22Rv1 (cell line): ENCODE measurements around the gene SORCS2.
"Not testable (repeated sequence)": the region's sequence is repeated elsewhere in the genome, so short reads cannot be mapped to it uniquely, and the experiment has no call there.

Experiments
- H3K27ac ChIP-seq: fragments of 450-650 bp; 2 replicates; pipeline ENCODE4 v1.5.1; 2017
- CTCF ChIP-seq: fragments of 450-650 bp; IDR thresholded peaks from 2 replicates; pipeline ENCODE4 v1.5.1; 2017; ENCODE audit warnings: mild to moderate bottlenecking
- ZFX ChIP-seq: fragments of 450-650 bp; IDR thresholded peaks from 2 replicates; pipeline ENCODE4 v1.6.1; 2017; ENCODE audit warnings: antibody characterized with exemption, borderline replicate concordance

The SORCS2 gene

GRCh38 chr4:7572894-7573293 lies 380.6 kb downstream of the SORCS2 start:
- TF ChIP-seq CTCF (no peak), ZFX (no peak)
- H3K27ac ChIP-seq, result no peak overlapping the region

DNA sequence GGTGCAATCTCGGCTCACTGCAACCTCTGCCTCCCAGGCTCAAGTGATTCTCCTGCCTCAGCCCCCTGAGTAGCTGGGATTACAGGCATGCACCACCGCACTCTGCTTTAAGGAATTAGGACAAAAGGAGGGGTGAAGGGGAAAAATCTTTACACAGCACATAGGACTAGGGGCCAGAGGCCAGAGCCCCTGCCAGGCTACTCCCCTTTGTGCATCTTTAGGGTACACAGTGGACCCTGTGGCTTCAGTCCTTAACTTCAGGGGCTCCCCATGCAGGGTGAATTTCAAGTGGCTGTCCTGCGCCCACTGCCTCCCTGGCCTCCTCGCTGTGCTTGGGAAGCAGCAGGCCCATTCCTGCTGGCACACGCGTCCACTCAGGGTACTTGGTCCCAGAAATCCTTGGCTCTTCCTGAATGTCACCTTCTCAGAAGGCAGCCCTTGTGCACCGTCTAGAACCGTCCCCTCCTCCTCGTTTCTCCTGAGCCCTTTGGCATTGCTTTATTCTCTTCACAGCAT lies 381.3 kb downstream of the SORCS2 start:
- no peak overlapping the region for H3K27ac ChIP-seq
- no peak for TF ChIP-seq CTCF
- no peak for TF ChIP-seq ZFX

DNA sequence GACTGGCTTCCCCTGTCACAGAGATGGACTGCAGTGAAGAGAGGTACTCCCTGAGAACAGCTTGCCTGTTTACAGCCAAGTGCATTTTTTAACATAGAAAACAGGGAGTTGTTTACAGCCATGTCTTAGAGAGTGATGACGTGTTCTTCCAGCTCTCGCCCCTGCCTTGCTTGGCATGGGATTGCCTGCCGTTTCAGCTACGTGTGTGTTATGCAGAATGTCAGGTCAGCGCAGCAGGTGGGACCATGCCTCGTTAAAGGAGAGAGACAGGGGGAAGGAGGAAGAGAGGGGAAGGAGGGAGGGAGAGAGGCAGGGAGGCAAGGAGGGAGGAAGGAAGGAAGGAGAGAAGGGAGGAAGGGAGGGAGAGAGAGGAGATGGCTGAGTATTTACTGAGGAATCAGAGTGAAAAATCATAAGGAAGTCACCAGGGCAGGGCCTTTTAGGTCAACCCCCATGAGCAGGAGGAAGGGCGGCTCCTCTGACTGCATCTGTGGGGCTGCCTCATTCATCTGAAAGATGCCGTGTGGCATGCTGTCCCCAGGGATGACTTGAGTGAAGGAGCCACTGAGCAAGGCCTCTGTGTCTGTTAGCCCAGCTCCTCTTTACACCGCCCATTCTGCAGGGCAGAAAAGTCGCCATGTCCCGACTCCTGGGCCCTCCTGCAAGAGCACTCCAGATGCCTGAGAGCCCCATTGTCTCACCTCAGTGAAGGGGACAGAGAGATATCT lies 382.1 kb downstream of the SORCS2 start:
- no peak overlapping the region for H3K27ac ChIP-seq
- TF ChIP-seq ZFX (no peak), CTCF (no peak)

GRCh38 chr4:7575426-7575825 lies 383.1 kb downstream of the SORCS2 start:
- no peak for TF ChIP-seq ZFX
- TF ChIP-seq CTCF, result no peak
- no peak overlapping the region for H3K27ac ChIP-seq

- not testable (repeated sequence) for H3K27ac ChIP-seq
These were observed 385.2 kb downstream of the SORCS2 start for GRCh38 chr4:7577361-7578039.

GRCh38 chr4:7581477-7581876 lies 389.1 kb downstream of the SORCS2 start:
- no peak overlapping the region for H3K27ac ChIP-seq
- TF ChIP-seq CTCF (no peak), ZFX (no peak)

DNA sequence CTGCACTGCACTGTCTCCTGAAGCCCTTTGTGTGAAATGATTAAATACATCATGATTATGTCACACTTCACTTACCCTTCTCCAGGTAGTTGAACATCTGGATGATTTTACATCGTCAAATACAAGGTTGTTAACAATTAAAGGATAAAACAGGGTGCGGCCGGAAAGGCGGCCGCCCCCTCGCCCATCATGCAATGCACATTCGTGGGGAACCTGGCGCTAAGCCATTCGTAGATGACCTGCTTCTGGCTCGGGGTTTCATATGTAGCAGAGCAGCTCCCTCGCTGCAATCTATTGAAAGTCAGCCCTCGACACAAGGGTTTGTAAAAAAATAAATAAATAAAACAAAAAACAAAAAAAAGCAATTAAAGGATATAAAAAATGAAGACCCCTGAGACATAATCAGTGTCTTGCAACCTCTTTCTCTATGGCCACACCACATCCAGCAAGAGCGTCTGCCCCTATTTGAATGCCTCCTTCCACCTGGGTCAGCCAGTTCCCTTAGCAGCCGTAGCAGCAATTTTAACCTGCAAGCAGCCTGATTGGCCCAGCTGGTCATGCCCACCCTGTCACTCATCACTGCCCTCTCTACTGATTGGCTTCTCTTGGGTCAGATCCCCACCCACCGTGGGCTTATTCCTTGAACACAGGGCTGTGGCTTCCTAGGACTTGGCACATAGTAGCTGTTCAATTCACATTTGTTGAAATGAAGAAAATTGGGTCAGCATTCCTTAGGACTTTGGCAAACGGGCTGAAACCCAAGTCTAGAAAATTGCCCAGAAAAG lies 390.2 kb downstream of the SORCS2 start:
- H3K27ac ChIP-seq, result no peak overlapping the region
- TF ChIP-seq CTCF, result no peak
- no peak for TF ChIP-seq ZFX
